ENCODE measurements around the gene AKR1D1.

DNA sequence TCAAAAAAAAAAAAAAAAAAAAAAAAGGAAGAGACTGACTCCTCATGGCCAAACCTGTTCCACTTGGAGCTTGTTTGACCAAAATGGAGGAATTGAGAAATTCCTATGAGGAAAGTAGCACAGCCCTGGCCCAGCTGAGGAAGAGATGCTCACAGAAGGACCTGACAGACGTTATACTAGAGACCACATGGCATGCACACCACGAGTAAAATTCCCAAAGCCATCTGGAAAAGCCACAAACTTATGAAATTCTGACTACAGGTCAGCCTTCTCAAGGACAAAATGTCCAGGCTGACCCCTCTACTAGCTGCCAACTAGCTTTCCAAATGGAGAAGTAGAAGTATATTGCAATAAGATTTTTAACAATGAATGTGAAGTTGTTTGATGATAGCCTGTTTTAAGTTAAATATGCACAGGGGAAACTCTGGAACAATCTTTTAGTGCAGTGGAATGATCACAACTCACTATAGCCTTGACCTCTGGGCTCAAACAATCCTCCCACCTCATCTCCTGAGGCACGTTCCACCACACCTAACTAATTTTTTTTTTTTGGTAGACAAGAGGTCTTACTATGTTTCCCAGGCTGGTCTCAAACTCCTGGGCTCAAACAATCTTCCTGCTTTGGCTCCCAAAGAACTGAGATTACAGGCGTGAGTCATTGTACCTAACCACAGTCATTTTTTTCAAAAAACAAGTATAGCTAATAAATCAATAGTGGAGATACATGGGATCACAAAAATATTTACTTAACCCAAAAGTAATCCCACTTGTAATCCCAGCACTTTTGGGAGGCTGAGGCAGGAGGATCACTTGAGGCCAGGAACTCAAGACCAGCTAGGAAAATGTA, 75.7 kb downstream of the AKR1D1 start:
- TF ChIP-seq, protein P1, sequence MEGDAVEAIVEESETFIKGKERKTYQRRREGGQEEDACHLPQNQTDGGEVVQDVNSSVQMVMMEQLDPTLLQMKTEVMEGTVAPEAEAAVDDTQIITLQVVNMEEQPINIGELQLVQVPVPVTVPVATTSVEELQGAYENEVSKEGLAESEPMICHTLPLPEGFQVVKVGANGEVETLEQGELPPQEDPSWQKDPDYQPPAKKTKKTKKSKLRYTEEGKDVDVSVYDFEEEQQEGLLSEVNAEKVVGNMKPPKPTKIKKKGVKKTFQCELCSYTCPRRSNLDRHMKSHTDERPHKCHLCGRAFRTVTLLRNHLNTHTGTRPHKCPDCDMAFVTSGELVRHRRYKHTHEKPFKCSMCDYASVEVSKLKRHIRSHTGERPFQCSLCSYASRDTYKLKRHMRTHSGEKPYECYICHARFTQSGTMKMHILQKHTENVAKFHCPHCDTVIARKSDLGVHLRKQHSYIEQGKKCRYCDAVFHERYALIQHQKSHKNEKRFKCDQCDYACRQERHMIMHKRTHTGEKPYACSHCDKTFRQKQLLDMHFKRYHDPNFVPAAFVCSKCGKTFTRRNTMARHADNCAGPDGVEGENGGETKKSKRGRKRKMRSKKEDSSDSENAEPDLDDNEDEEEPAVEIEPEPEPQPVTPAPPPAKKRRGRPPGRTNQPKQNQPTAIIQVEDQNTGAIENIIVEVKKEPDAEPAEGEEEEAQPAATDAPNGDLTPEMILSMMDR (IDR thresholded peaks at IDR 0.05): no peak
- no peak for TF ChIP-seq POLR2A (IDR thresholded peaks at IDR 0.05)
